ENCODE measurements around the gene GAS2L1.

GAS2L1 gene

DNA sequence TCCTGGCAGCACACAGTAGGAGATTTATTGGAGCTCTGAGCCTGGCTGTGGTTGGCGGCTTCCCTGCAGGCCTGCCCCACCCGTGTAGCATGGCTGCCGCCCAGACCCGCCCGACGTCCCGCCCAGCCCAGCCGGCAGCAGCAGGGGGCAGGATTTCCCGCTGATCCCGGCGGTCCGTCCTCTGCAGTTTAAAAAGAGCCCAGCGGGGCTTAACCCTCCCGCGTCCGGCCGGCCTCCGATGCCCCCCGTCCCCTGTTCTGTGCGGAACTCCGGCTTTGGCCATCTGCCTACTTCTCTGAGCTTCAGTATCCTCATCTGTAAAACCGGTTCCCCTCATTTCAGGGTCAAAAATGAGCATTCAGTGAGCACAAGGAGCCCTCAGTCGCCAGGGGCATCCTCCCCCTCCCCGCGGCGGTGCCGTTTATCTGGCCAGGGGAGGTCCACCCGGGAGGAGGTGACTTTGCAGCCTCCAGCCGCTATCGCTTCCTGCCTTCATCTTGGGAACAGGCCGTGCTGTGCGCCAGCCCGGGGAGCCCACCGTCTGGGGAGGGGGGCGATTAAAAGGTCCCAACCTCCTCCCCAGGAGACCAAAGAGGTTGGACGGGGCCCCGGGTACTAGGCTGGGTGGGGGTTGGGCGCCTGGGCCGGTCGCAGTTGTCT is at the start of gene GAS2L1:
Gene GAS2L1, plus strand, starts transcription at position 476 of the 660 bp plus-strand sequence. CDS start 1,456 bp downstream, outside the sequence.
- no peak for DNase-seq

DNA sequence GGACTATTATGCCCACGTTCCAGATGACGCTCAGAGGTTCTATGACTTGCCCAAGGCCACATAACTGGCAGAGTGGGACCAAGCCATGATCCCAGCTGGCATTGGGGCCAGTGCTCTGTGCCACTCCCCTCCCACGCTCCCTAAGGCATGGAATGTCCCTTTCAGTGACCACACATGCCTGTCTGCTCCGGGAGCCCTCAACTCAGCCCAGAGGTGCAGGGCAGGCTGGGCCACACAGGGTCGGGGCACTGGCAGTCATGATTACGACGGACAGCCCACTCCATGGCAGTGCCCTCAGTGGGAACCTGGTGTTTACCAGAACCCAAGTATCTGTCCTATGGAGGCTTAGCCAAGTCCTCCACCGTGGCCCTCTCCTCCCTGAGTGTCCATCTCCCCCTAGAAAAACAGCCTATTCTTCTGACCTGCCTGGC is 48.7 kb upstream of the GAS2L1 start:
- no peak for DNase-seq

DNA sequence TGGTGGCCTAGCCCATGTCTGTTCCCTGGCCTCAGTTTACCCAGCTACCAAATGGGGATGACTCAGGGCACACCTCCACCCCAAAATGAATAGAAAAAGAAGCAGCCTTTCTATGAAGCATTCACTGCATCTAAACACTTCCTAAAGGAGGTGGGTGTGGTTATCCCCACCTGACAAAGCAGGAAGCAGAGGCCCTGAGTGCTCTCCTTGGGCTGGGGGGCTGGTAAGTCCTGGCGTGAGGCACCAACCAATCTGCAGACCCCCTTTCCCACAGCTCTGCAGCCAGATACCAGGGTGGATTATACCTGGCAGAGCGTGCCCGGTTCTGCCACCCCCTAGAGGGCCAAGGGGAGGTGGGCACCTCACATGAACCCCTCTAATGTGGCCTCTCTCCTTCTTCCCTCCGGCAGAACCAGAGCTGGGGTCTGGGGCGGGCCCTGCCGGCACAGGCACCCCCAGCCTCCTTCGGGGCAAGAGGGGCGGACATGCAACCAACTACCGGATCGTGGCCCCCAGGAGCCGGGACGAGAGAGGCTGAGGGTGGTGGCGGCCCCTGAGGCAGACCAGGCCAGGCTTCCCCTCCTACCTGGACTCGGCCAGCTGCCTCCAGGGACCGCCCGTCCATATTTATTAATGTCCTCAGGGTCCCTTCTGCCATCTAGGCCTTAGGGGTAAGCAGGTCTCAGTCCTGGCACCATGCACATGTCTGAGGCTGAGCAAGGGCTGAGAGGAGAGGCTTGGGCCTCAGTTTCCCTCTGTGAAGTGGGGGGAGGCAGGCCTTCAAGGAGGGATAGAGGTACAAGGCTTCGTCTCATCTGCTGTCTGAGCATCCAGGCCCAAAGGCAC is 47.8 kb upstream of the GAS2L1 start:
- no peak for DNase-seq

DNA sequence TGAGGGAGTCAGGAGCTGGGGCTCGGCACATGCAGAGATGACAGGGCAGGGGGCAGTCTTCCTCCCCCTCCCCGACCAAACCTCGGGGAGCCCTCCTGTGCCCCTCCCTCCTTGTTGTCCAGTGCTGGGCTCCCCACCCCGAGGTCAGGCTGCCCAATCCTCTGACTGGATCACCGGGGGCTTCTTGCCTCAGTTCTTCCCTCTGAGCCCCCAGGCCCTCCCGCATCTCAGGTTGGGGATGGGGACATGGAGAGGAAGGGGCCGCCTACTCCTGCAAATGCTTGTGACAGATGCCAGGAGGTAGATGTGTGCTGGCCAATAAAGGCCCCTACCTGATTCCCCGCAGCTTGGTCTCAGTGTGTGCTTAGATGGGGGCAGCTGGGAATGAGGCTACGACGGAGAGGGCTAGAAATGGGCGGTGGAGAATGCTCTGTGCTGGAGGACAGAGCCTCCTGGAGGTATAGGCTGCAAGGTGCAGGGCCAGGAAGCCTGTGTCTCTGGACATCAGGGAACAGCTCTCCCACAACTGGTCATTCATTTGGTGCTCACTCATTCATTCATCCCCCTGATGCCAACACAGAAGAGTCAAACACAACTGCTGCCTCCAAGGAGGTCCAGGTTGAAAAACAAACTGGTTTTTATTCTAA is 47.1 kb upstream of the GAS2L1 start:
- no peak for DNase-seq

DNA sequence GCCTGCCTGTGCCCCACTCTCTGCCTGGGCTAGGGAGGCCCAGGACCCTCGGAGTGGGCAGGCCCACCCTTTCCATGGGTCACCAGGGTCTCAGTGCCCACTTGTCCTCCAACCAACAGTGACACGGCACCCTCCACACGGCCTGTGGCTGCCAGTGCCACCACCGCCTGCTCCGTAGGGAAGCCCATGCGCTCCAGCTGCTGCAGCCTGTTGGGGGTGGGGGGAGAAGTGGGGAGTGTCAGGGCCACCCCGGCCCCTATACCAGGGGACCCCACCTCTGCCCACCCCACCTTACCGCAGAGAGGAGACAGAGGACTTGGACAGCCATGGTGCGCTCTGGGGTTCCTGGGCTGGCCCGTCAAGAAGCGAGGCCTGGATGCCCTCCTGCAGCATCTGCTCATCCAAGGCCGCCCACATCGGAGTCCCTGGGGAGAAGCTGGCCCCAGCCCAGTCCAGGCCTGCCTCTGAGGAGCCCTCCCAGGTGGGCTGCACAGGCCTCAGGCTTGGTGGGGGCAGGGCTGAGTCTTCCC is 46.4 kb upstream of the GAS2L1 start:
- DNase-seq, result no peak

DNA sequence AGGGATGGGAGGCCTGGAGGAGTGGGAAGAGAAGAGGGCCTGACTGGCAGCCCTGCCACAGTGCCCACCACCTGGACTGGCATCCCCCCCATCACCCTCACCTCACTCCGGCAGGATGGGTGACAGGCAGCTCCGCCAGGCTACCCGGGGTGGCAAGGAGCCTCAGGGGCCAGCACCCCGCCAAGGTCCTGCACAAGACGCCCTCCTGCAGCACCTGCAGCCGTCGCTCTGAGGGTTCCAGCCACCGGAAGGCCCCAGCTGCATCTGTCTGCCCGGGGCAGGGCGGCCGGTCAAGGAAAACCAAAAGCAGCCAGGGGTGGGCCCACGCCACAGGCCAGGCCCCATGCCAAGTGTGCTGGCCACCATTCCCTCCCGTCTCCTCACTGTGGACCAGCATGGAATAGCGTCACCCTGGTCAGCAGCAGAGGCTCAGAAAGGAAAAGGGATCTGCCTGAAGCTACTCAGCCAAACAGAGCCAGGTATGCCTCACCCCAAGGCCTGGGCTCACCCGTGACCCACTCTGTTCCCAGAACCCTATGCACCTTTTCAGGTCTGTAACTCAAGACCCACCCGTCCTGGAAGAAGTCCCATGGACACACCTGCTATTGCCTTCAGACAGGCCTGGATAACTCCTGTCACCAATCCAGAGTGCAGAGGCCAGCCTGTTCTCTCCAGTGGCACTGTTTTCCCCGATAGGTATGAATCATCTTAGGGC is 45.7 kb upstream of the GAS2L1 start:
- DNase-seq, result no peak

DNA sequence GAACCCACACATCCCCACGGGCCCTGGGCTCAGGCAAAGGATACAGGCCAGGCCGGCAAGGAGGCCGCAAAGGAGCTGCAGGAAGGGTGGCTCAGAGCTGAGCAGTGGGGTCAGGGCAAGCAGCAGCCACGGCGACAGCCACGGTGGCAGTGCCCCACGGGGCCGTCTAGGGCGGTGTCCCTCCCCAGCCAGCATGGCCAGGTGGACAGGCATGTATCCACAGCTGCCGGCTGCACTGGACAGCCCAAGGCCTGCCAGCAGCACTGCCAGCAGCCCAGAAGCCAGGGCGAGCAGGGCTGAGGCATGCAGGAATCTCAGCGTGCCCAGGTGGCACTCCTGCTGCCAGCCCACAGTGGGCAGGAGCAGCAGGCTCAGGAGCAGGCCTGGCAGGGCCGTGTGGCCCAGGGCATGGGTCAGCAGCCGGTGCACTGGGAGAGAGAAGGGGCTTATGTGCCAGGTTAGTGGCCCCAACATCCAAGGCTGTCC is 42.6 kb upstream of the GAS2L1 start:
- DNase-seq, result no peak

DNA sequence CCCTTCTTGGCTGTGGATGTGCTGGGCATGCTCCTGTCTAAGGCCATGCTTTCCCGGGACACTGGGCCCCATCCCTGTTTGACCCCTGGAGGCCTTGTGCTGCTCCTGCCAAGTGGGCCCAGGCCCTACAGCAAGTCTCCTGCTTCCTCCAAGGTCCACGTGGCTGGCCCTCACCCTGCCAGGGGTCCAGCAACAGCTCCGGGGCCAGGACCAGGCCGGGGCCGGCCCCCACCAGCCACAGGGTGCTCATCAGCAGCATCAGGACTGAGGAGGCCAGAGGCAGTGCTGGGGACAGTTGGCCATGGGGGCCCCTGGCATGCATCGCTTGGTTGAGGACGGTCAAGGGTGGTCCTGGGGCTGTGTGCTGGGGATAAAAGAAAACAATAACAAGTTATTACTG is 41.1 kb upstream of the GAS2L1 start:
- DNase-seq, result no peak

DNA sequence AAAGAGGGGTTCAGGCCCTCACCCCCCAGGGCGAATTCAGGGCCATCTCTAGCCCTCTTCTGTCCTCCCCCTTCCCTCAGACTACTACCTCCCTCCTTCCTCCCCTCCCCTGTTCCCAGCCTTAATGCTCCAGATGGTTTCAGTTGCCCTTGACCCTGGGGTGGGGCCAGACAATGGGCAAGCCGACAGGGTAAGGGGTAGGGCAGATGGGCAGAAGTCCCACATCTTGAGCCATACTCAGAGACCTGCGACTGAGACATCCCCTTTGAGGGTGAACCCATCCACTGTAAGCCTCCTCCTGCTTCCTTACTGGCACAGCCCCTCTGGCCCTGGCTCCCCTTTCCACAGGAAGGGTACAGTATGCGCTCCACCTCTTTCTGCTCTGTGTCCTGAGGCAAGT is 40.5 kb upstream of the GAS2L1 start:
- DNase-seq, result no peak

DNA sequence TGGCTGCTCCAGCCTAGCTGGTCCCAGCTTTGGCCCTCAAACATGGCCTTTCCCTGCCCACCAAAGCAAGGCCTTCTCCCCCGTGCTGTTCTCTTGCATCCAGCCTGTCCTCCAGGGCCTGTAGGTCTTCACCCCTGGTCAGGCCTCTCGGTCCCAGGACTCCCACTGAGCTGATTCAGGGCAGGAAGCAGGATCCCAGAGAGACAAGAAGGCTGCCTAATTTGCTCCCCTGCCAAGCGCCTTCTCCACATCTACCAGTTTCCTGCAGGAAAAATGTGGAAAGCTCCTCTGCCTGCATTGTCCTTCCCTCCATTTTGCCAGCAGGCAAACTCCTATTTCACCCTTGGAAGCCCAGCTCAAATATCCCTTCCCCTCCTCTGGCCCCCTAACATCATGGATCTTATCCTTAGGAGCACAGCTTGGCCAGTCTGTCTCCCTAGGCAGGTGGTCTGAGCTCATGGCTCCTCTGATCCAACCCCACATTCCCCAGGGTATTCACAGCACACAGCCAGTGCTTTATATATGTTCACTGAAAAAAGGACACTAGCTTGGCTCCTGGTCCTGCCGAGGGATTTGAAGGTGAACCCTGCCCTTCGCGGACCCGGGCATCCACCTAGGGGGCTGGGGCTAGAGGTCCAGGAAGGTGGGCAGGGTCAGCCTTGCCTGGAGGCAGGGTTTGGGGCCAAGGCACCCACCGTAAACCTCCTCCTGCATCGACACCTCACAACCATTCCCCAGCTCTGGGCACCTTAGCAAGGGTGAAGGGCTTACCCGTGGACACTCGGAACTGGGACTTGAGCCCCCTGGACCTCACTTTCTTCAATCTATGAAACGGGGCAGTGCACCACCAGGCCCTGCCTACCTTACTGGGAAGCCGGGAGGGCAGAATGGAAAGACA is 39.6 kb upstream of the GAS2L1 start:
- no peak for DNase-seq

DNA sequence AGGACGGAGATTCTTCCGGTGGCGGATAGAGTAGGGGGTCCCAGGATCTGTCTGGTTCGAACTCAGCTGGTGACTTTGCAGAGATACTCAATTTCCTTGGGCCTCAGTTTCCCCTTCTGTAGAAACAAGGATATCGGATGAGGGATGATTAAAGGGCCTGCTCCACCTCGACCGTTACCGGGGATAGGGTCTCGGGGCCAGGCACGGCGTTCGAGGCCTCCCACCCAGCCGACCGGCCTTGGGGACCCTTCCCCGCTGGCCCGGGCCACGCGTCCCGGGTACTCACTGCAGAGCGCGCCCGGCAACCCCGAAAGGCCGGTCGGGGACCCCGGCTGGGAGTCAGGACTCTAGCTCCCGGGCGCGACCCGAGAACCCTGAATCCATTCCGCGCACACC is 39.0 kb upstream of the GAS2L1 start:
- DNase-seq, result no peak

DNA sequence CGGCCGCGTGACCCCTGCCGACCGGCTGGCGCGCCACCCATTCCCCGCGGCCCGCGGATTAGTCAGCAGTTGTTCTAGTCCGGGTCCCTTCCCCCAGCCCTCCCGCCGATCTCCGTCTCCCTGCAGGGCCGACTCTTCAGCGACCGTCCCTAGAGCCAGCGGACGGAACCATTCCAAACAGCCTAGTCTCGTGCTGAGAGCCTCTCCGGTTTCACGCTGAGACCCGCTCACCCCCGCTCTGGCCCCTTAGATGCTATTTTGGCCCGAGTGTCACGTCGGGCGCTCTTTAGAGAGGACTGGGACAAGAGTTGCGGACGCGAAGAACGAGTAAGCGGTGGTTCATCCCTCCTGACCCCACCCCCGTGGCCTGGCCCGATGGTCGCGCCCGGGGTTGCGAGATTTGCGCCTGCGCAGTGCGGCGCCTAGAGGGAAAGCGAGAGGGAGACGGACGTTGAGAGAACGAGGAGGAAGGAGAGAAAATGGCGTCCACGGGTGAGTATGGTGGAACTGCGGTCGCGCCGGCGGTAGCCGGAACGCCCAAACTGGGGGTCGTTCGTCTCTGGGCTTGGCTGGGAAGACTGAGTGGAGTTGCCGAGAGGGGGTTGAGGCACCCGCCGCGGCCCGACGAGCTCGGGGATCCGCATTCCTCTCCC is 38.5 kb upstream of the GAS2L1 start, which contains the start of the genes EWSR1 and RHBDD3:
Gene EWSR1, plus strand, starts transcription at position 411 of the 653 bp plus-strand sequence. Its CDS starts 69 bp downstream, at position 480.
Gene RHBDD3, minus strand, starts transcription at position 124 of the 653 bp plus-strand sequence. CDS start 2,355 bp downstream, outside the sequence.
- peak; percentile 71 for DNase-seq

DNA sequence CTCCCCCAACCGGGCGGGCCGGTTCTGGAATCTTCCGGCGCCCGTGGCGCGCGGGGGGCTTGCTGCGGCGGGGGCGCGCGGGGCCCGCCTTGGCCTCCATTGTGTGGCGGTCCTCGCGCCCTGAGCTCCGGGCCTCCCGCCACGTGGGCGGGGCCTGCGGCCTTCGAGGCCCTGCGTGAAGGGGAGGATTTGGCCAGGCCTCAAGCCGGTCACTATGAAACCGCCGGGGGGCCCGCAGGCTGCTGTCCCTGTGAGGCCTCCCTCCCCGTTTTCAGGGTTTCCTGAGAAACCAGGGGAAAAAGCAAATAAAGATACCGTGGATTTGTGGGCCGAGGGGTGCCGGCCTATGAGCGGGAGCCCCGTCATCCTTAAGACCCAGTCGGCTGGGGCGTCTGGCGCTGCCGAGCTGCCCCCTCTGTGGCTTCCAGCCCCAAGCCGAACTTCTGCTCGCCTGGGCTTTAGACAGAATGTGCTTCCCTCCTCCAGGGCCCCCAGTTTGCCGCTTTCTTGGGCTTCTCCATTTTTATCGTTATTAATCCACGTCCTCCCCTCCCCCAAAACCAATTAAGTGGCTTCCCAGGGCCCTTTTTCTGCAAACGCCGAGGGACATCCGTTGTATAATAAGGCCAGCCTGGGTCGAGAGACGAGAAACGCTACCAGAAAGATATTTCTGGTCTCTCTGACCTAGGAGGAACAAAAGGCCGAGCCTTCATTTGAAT is 37.8 kb upstream of the GAS2L1 start:
- DNase-seq, result no peak

DNA sequence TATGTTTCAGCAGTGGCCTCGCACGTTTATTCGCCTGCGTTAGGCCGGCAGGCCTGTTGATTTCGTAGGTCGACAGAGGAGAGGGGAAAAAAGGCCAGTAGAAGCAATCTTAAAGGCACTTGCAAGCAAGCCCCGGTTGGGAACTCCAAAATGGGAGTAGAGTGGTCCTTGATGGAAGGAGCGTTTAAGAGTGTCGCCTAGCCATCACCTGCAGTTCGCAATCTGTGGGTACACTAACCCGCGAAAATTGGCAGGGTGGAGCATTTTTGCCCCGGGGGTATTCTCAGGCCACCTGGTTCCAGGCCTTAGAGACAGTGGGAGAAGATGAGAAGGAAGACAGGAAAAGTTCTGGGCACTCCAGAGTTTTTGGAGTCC is 37.2 kb upstream of the GAS2L1 start:
- no peak for DNase-seq

DNA sequence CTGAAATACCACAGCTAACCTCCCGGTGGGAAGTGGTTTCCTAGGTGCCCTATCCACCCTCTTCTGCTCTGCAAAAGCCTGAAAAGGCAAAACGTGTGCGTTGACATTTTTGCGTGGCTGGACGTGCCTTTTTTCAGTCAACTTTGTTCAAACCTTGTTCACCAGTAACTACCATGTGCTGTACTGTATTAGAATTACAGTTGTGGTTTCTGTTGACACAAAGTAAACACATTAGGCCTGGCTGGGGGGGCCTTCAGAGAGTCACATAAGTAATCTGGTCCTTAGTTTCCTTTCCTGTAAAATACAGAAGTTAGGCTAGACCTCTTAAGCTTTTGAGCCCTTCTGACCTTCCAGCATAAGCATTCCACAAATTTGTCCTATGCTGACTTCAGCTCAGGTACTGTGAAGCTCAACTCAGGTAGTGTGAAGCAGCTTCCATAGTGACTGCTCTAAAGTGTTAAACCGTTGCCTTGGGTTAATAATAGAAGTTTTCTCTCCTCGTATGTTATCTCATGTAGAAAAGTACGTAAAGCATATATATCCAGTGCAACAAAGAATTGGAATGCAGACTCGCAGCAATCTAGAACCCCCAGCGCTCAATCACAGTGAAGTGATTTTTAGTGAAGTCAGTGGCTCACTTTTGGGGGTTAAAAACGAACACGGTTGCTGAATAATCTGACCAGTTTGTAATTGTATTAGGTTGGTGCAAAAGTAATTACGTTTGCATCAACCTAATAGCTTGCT is 36.5 kb upstream of the GAS2L1 start:
- DNase-seq, result no peak

DNA sequence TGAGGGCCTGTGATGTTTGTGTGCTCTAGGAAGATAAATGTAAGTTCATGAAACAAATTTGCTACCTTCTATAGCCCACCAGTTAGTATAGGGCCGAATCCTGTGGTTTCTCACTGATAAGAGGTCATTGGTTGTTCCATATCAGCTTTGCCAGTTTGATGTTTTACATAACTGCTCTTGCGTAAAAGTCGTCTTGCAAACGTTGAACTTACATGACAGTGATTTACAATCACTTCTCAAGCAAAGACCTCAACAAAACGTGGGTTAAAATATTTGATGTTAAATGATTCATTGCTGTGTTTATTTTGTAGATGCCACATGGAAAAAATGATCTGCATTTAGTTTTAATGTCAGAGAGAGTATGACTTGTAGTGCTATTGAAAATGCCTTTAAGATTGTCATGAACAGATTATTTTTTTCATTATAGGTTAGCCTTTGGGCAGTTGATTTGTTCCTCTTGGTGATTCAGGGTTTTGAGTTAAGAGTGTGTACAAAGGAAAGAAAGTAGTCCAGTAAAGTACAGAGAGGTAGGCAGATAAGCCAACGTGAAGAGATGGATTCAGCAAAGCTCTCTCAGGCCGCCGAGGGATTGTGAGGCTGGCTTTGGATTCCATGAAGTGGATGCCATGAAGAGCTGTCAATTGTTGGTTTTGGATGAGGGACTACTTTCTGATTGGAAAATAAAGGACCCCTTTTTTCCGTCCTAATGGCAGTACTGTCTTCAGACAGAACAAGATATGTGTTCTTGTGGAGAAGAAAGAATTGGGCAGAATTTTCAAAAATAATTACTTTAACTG is 35.8 kb upstream of the GAS2L1 start:
- DNase-seq, result no peak

DNA sequence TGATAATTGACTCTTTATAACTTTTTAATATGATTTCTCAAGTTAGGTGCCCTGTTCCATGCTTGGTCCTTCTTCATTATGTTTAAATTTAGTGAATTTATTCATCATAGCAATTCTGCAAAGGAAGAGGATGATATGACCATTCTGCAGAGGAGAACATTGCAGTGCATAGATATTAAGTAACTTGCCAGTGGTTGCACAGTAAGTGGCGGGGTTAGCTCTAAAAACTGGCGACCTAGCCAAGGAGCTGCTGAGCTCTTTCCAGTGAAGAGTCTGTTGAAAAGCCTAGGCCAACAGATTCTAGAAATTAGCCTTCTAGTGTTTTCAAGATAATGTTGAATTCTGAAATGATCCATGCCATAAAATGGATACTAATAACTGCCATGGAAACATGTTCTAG is 33.8 kb upstream of the GAS2L1 start:
- no peak for DNase-seq

DNA sequence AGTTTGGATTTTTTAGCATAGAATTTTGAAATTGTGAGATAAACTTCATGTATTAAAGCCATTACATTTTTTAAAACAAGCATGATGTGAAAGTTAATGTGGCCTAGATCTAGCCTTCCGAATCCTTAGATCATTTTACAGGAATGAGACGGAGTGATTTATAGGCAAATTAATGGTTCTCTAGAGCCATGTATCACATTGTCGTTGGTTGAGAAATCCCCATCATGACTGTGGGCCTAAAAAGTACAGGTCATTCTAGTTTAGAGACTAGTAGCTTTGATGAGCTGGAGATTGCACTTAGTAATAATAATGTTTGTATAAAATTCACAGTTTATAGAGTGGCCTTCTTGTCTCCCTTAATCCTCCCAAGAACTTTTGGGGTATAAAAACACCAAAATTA is 31.3 kb upstream of the GAS2L1 start:
- DNase-seq, result no peak

Data from NCI-H2107 (cell line).